ENCODE results near the gene KCNQ1.

Gene KCNQ1

DNA sequence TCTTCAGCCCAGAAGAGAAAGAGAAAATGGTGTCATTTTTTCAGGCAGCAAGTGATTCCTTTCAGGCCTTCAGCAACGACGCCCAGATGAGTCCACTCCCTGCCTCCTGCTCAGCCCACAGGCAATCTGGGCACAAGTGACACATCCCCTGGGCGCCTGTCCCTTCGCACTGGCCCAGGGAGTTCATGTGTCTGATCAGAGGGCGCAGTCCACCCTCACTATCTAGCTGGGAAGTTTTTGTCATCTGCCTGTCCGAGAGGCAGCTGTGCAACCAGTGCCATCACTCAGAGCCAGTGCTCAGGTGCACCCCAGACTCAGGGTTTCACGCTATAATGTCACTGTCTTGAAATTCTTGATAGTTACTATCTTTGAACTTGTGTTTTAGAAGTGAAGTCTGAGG is 256.4 kb downstream of the KCNQ1 start:
- Histone ChIP-seq H3K4me2 (ENCODE audit: low read depth, low read length, poor library complexity, severe bottlenecking) (peak overlapping the region; percentile 50), H3K4me3 (ENCODE audit: insufficient read depth, low read length, poor library complexity, severe bottlenecking) (no peak overlapping the region), H2AFZ (ENCODE audit: low read depth, low read length, severe bottlenecking) (no peak overlapping the region), H4K20me1 (ENCODE audit: low read depth, low read length) (no peaks in the 10 kb centered on the region), H3K36me3 (ENCODE audit: low read length) (no peaks in the 10 kb centered on the region), H3K9ac (ENCODE audit: low read length) (peak overlapping the region; percentile 65; the same call in 1 of the 2 replicates), H3K9me3 (ENCODE audit: insufficient read depth, low read length) (no peaks in the 10 kb centered on the region), H3F3A (ENCODE audit: insufficient read depth) (no peaks in the 10 kb centered on the region), H3K9me2 (replicated peaks; ENCODE audit: insufficient read depth, low read length) (no peaks in the 10 kb centered on the region), H3K79me2 (ENCODE audit: insufficient read depth, low read length) (no peaks in the 10 kb centered on the region), H3K27ac (ENCODE audit: low read depth, low read length) (no peak overlapping the region), H3K27me3 (ENCODE audit: low read length) (no peaks in the 10 kb centered on the region)
- no peak for TF ChIP-seq EZH2phosphoT487 (conservative IDR thresholded peaks at IDR 0.05; ENCODE audit: low read length)
- TF ChIP-seq, protein P1, sequence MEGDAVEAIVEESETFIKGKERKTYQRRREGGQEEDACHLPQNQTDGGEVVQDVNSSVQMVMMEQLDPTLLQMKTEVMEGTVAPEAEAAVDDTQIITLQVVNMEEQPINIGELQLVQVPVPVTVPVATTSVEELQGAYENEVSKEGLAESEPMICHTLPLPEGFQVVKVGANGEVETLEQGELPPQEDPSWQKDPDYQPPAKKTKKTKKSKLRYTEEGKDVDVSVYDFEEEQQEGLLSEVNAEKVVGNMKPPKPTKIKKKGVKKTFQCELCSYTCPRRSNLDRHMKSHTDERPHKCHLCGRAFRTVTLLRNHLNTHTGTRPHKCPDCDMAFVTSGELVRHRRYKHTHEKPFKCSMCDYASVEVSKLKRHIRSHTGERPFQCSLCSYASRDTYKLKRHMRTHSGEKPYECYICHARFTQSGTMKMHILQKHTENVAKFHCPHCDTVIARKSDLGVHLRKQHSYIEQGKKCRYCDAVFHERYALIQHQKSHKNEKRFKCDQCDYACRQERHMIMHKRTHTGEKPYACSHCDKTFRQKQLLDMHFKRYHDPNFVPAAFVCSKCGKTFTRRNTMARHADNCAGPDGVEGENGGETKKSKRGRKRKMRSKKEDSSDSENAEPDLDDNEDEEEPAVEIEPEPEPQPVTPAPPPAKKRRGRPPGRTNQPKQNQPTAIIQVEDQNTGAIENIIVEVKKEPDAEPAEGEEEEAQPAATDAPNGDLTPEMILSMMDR (IDR thresholded peaks at IDR 0.05; ENCODE audit: insufficient read depth, low read length, poor library complexity, severe bottlenecking), result no peak

DNA sequence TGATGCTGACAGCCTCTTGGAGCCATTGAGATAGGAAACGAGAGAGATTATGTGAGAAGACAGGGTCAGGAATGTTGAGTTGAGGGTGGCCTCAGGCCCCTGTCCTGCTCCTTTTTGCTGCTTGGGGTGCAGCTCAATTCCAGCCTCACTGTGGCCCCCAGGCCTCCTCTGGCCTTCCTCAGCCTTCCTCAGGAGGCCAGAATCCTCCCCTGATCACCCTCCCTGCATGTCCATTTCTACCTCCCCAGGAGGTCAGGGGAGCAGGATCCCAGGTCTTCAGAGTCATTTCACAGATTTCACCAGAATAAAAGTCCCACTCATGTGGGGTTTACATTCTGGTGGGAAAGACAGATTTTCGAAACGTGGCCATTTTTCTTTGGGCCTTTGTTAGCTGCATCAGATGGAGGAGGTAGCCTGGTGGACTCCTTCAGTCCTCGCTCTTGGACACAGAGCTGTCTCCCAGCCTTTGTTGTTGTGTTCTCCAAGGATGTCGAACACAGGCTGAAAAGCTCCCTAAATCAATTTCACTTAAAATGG is 257.2 kb downstream of the KCNQ1 start:
- Histone ChIP-seq H3K27me3 (ENCODE audit: low read length) (no peaks in the 10 kb centered on the region), H4K20me1 (ENCODE audit: low read depth, low read length) (no peaks in the 10 kb centered on the region), H3K36me3 (ENCODE audit: low read length) (no peaks in the 10 kb centered on the region), H3K79me2 (ENCODE audit: insufficient read depth, low read length) (no peaks in the 10 kb centered on the region), H2AFZ (ENCODE audit: low read depth, low read length, severe bottlenecking) (no peak overlapping the region), H3K4me2 (ENCODE audit: low read depth, low read length, poor library complexity, severe bottlenecking) (no peak overlapping the region), H3K9ac (ENCODE audit: low read length) (no peak overlapping the region), H3K4me3 (ENCODE audit: insufficient read depth, low read length, poor library complexity, severe bottlenecking) (no peak overlapping the region), H3K27ac (ENCODE audit: low read depth, low read length) (no peak overlapping the region), H3F3A (ENCODE audit: insufficient read depth) (no peaks in the 10 kb centered on the region), H3K9me3 (ENCODE audit: insufficient read depth, low read length) (no peaks in the 10 kb centered on the region), H3K9me2 (replicated peaks; ENCODE audit: insufficient read depth, low read length) (no peaks in the 10 kb centered on the region)
- no peak for TF ChIP-seq EZH2phosphoT487 (conservative IDR thresholded peaks at IDR 0.05; ENCODE audit: low read length)
- TF ChIP-seq, protein P1 (IDR thresholded peaks at IDR 0.05; ENCODE audit: insufficient read depth, low read length, poor library complexity, severe bottlenecking), result no peak

DNA sequence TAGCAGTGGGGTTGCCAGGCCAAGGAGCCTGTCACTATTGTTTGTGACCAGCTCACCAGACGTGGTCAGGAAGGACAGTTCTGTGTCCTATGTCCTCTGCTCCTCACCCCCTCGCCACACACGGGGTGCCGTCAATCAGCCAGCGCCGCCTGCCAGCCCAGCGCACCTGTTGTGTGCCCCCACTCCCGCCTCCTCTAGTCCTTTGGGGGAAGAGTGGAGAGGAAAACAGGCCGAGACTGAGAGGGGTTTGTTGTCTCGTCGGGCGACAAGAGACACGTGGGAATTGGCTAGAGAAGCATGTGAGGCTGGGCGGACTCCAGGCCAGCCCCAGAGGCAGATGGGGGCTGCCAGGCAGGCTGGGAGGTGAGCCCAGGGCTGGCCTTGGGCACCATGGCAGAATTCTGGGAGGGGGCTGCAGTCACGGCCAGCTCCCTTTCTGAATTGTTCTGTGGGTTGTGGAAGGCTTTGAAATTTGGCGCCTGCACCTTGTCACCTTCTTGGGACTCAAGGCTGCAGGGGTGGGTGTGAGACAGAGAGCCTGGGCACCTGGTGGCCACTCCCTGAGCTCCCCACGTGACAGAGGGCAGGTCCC is 258.1 kb downstream of the KCNQ1 start:
- no peaks in the 10 kb centered on the region for H3F3A ChIP-seq (ENCODE audit: insufficient read depth)
- no peaks in the 10 kb centered on the region for H3K27me3 ChIP-seq (ENCODE audit: low read length)
- H3K27ac ChIP-seq (ENCODE audit: low read depth, low read length), result no peak overlapping the region
- no peak overlapping the region for H2AFZ ChIP-seq (ENCODE audit: low read depth, low read length, severe bottlenecking)
- no peaks in the 10 kb centered on the region for H3K9me2 ChIP-seq (replicated peaks; ENCODE audit: insufficient read depth, low read length)
- H3K4me3 ChIP-seq (ENCODE audit: insufficient read depth, low read length, poor library complexity, severe bottlenecking), result no peak overlapping the region
- H3K9ac ChIP-seq (ENCODE audit: low read length), result no peak overlapping the region
- H4K20me1 ChIP-seq (ENCODE audit: low read depth, low read length), result no peaks in the 10 kb centered on the region
- no peaks in the 10 kb centered on the region for H3K9me3 ChIP-seq (ENCODE audit: insufficient read depth, low read length)
- no peak overlapping the region for H3K4me2 ChIP-seq (ENCODE audit: low read depth, low read length, poor library complexity, severe bottlenecking)
- H3K36me3 ChIP-seq (ENCODE audit: low read length), result no peaks in the 10 kb centered on the region
- TF ChIP-seq EZH2phosphoT487 (conservative IDR thresholded peaks at IDR 0.05; ENCODE audit: low read length), result no peak
- TF ChIP-seq, protein P1 (IDR thresholded peaks at IDR 0.05; ENCODE audit: insufficient read depth, low read length, poor library complexity, severe bottlenecking), result no peak
- H3K79me2 ChIP-seq (ENCODE audit: insufficient read depth, low read length), result no peaks in the 10 kb centered on the region
